ENCODE data around the gene SERINC5.

SERINC5 gene

DNA sequence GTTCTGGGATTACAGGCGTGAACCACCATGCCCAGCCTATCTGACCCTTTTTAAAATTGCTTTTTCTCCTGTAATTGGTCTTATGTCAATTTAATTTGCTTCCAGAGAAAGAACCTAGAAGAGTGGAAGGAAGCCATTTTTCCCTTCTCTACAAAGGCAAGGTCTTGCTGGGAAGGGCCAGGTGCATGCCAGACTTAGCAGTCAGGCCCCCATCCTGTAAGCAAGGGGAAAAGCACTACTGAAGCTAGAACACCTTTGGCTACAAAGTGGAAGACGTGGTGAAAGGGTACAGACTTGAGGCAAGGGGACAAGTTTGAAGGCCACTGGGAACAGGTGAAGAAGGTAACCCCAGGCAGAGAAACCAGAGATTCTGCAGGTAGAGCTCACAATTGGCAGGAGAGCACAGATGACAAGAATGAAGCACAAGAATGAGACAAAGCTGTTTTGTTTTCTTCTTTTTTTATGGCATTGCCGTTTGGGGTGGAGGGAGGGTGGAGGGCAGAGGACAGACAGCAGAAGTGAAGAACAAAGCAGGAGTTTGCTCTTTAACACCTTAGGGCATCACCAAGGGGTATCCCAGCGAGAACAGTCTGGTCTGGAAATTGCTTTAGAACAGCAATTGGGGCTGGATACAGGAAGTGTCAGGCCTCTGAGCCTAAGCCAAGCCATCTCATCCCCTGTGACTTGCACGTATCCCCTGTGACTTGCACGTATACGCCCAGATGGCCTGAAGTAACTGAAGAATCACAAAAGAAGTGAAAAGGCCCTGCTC, 72.9 kb downstream of the SERINC5 start:
- DNase-seq: no peak
- H3K9me3 ChIP-seq (replicated peaks; ENCODE audit: insufficient read depth, low read length): no peaks in the 10 kb centered on the region
- peaks cover 23% of the 10 kb centered on the region for H3K4me1 ChIP-seq (ENCODE audit: low read length)
- peaks cover 12% of the 10 kb centered on the region for H3F3A ChIP-seq (ENCODE audit: insufficient read depth, low read length)
- no peaks in the 10 kb centered on the region for H4K20me1 ChIP-seq (ENCODE audit: insufficient read depth, low read length)
- H3K9ac ChIP-seq (ENCODE audit: low read length): no peak overlapping the region
- no peak overlapping the region for H3K4me2 ChIP-seq (ENCODE audit: low read depth, low read length)
- TF ChIP-seq, protein P1, sequence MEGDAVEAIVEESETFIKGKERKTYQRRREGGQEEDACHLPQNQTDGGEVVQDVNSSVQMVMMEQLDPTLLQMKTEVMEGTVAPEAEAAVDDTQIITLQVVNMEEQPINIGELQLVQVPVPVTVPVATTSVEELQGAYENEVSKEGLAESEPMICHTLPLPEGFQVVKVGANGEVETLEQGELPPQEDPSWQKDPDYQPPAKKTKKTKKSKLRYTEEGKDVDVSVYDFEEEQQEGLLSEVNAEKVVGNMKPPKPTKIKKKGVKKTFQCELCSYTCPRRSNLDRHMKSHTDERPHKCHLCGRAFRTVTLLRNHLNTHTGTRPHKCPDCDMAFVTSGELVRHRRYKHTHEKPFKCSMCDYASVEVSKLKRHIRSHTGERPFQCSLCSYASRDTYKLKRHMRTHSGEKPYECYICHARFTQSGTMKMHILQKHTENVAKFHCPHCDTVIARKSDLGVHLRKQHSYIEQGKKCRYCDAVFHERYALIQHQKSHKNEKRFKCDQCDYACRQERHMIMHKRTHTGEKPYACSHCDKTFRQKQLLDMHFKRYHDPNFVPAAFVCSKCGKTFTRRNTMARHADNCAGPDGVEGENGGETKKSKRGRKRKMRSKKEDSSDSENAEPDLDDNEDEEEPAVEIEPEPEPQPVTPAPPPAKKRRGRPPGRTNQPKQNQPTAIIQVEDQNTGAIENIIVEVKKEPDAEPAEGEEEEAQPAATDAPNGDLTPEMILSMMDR (IDR thresholded peaks at IDR 0.05; ENCODE audit: low read length): no peak
- TF ChIP-seq EZH2 (optimal IDR thresholded peaks at IDR 0.05; ENCODE audit: low read depth, low read length) (no peak), EZH2phosphoT487 (IDR thresholded peaks at IDR 0.05; ENCODE audit: low read length) (no peak)
- no peaks in the 10 kb centered on the region for H3K36me3 ChIP-seq (replicated peaks; ENCODE audit: insufficient read depth, low read length)
- H3K9me2 ChIP-seq (replicated peaks; ENCODE audit: insufficient read depth, low read length): no peaks in the 10 kb centered on the region
- H3K4me3 ChIP-seq (ENCODE audit: low read length): no peak overlapping the region
- H3K27ac ChIP-seq (ENCODE audit: low read length): no peak overlapping the region
- H2AFZ ChIP-seq (ENCODE audit: low read length): no peak overlapping the region
- no peaks in the 10 kb centered on the region for H3K27me3 ChIP-seq (replicated peaks; ENCODE audit: insufficient read depth, low read length)
- no peaks in the 10 kb centered on the region for H3K79me2 ChIP-seq (ENCODE audit: low read length)

DNA sequence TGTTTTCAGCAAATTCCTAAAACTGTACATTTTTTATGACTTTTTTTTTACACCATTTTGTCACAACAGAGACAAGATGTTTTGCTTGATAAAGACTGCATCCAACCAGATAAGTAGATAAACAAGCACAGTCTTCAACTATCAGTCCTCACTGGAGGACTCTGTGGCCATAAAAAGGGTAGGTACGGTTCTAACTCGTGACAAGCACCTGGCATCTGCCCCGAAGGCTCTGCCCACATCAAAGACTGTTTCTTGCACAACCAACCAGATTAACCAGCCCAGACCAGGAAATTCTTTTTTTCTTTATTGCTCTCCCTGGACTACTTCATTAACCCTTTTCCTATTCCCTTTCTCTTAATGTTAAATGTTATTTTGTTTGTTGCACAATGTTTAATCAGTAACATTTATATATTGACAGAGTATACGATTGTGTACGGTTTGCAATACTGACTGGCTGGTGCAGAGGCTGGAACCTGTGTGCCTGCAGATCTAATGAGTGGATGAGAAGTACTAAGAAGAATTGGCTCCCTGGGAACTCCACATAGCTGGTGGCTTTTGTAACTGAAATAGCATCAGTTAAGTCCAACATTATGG, 74.1 kb downstream of the SERINC5 start:
- Histone ChIP-seq H2AFZ (ENCODE audit: low read length) (peak overlapping the region; percentile 41), H4K20me1 (ENCODE audit: insufficient read depth, low read length) (no peaks in the 10 kb centered on the region), H3K79me2 (ENCODE audit: low read length) (no peaks in the 10 kb centered on the region), H3K4me2 (ENCODE audit: low read depth, low read length) (peak overlapping the region; percentile 43; the same call in 1 of the 2 replicates), H3K9ac (ENCODE audit: low read length) (peak overlapping the region; percentile 15; the same call in 1 of the 2 replicates), H3F3A (ENCODE audit: insufficient read depth, low read length) (peaks cover 12% of the 10 kb centered on the region), H3K9me3 (replicated peaks; ENCODE audit: insufficient read depth, low read length) (no peaks in the 10 kb centered on the region), H3K4me3 (ENCODE audit: low read length) (no peak overlapping the region), H3K27ac (ENCODE audit: low read length) (peak overlapping the region; percentile 84), H3K4me1 (ENCODE audit: low read length) (peaks cover 23% of the 10 kb centered on the region), H3K27me3 (replicated peaks; ENCODE audit: insufficient read depth, low read length) (no peaks in the 10 kb centered on the region), H3K9me2 (replicated peaks; ENCODE audit: insufficient read depth, low read length) (no peaks in the 10 kb centered on the region), H3K36me3 (replicated peaks; ENCODE audit: insufficient read depth, low read length) (no peaks in the 10 kb centered on the region)
- DNase-seq: peak; percentile 91
- TF ChIP-seq EZH2 (optimal IDR thresholded peaks at IDR 0.05; ENCODE audit: low read depth, low read length) (no peak), EZH2phosphoT487 (IDR thresholded peaks at IDR 0.05; ENCODE audit: low read length) (no peak)
- TF ChIP-seq, protein P1 (IDR thresholded peaks at IDR 0.05; ENCODE audit: low read length): no peak

DNA sequence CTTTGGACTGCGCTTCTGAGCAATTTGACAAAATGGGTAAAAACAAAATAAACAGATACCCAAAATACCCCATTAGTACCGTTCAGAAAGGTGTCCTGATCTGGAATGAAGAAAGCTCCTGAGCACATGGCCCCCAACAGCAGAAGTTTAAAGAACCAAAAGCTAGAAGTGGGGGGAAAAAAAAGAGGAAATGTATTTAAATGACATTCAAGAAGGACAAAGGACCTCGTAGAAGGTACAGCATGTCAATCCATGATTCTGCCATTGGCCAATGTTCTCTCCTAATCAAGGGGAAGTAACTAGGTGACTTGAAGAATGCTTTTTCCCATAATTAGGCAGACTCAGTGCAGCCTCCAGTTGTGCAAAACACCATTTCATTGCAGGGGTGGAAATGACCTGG, 78.6 kb downstream of the SERINC5 start:
- Histone ChIP-seq H3K4me3 (ENCODE audit: low read length) (no peak overlapping the region), H3K36me3 (replicated peaks; ENCODE audit: insufficient read depth, low read length) (no peaks in the 10 kb centered on the region), H3K4me1 (ENCODE audit: low read length) (peaks cover 17% of the 10 kb centered on the region), H3K27me3 (replicated peaks; ENCODE audit: insufficient read depth, low read length) (no peaks in the 10 kb centered on the region), H3K9ac (ENCODE audit: low read length) (no peak overlapping the region), H3K9me3 (replicated peaks; ENCODE audit: insufficient read depth, low read length) (no peaks in the 10 kb centered on the region), H3F3A (ENCODE audit: insufficient read depth, low read length) (peaks cover 12% of the 10 kb centered on the region), H4K20me1 (ENCODE audit: insufficient read depth, low read length) (no peaks in the 10 kb centered on the region), H3K27ac (ENCODE audit: low read length) (no peak overlapping the region), H3K79me2 (ENCODE audit: low read length) (no peaks in the 10 kb centered on the region), H3K4me2 (ENCODE audit: low read depth, low read length) (no peak overlapping the region), H3K9me2 (replicated peaks; ENCODE audit: insufficient read depth, low read length) (no peaks in the 10 kb centered on the region), H2AFZ (ENCODE audit: low read length) (no peak overlapping the region)
- DNase-seq: no peak
- TF ChIP-seq EZH2 (optimal IDR thresholded peaks at IDR 0.05; ENCODE audit: low read depth, low read length) (no peak), EZH2phosphoT487 (IDR thresholded peaks at IDR 0.05; ENCODE audit: low read length) (no peak)
- TF ChIP-seq, protein P1 (IDR thresholded peaks at IDR 0.05; ENCODE audit: low read length): no peak

Measured in MM.1S (cell line).